ENCODE measurements around the gene METAP2.

METAP2 gene

DNA sequence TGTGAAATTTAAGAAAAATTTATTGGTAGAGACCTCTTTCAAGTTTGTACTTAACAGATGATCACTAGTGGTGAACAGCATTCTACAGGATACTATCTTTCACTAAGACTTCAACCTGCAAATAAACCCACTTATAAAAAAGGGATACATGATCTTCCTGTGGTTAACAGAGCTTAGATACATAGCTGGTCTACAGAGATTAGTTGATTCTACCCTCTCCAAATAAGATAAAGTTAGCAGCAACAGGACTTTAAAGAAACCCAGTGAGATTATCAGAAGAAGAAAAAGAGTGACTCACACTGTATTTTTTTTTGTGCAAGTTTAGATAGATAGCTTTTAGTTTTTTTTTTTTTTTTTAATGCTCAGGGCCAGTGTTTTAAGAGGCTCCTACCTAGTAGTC lies 42.8 kb downstream of the METAP2 start:
- DNase-seq: no peak

DNA sequence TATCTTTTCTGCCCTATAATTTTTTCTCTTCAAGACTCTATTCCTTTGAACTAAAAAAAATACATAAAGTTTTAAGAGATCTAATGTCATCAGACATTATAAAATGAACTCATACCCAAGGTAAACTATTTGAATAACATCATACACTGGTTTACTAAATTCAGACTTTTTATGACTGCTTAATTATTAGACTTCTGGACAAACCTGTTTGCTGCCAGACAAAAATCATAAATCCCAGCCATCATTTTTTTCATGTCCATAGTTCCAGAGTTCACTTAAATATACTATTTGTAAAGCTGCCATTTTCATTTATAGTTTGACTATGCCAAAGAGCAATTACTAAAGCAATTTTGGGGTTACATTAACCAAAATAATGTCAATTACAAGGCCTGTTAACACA lies 43.3 kb downstream of the METAP2 start:
- no peak for DNase-seq

DNA sequence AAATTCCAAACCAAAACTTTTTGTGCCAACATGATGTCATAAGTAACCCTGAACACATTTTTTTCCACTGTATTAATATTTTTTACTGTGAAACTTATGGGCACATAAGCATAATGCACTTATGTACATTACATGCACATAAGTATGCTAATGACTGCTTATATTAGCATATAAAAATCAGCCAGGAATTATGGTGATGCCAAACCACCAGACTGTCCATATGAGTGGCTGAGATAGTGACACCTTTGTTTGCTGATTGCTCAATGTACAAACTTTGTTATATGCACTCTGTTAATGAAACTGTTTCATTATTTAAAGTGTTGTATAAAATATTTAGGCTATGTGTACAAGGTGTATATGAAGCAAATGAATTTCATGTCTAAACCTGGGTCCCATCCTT lies 45.0 kb downstream of the METAP2 start:
- no peak for DNase-seq

DNA sequence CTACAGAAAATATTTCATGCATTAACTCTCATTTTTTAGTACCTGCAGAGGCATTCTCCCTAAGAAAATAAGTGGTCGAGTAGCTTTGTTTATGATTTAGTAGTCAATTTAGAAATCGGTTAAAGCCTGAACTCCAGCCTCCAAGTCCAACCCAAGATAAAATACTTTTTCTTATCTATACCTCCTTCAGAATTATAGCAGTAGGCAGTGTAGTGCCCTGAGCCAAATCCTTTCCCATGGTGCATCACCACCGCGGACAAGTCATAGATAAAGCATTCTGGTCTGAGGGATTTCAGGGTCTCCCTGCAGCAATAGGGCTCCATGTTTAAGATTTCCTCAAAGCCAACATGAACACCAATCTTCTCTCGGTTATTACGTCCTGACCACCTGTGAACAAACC lies 46.9 kb downstream of the METAP2 start:
- no peak for DNase-seq

DNA sequence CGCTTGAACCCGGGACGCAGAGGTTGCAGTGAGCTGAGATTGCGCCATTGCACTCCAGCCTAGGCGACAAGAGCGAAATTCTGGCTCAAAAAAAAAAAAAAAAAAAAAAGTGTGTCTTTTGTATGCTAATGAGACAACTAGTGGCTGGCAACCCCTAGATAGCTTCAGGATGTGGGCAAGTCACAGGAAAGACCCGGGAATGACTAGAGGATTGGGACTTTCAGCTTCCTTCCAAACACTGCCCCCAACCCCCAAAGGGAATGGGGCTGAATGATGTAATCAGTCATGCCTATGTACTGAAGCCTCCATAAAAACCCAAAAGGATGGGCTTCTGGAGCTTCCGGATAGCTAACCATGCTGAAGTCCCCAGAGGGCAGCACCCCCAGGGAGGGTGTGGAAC lies 48.7 kb downstream of the METAP2 start:
- DNase-seq: no peak

DNA sequence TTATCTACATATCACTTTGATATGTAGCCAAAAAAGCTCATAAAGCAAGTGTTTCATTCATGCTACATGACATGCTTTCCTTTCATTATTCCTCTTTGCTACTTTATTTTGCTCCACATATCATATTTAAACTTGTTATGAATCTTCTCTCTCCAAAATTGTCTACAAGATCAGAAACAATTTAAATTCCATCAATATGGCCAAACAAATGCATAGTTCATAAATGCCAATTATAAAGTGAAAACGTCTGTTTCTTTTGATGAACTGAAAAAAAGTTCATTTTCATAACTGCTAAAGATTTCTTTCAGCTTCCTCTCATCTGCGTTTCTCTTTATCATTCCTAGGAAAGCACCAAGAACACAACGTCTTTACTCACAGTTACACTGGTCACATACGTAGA lies 54.5 kb downstream of the METAP2 start:
- no peak for DNase-seq

DNA sequence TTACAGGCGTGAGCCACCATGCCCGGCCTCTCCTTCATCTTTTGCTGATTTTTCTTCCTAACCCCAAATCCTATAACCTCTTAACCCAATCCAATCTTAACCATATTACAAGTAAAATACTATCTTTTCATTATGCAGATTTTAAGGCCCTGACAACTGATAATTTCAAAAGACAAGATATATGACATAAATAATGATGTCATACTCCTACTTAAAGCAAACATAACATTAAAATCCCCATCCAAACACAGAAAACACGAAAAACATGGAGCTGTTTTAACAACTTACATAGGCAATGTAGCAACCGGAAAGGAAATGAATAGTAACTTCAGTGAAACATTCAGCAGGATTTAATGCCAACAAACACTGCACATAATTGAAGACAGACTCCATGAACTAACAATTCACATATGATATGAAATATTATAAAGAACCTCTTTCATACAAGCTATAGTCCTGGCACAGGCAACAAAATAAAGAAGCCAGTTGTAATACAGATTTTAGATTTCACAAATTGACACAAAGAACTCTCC lies 55.8 kb downstream of the METAP2 start:
- no peak for DNase-seq

DNA sequence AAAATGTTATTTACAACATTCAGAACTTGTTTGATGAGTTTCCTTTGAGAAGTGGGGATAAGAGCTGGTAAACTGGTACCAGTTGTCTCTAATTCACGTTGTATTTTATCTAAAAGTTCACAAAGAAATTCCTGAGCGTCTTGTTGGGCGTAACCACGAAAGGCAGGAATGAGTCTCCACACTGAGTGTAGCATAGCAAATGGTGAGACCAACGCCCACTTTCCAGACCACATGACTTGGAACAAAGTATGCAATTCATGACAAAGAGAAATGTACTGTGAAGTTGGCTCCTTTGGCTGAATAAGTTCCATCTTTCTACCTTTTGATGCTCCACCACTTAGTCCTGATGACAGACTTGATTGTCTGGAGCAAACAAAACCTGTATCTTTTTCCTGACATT lies 58.9 kb downstream of the METAP2 start:
- no peak for DNase-seq

DNA sequence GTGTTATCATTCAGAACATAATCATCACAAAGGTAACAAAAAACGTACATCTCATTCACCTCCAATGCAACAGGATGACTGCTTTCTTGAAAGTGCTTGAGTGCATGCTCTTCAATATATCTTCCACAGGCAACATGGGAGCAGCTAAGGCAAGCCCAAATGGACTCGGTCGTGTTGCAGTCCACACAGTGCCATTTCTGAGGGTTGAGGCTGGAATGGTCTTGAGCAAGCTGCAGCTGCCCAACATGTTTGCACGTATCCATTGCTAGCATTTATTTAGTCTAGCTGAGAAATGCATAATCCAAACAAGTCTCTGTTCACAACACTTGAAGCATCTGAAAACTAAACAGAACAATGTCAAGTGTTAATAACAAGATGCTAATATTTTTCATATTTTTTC lies 60.0 kb downstream of the METAP2 start:
- no peak for DNase-seq

DNA sequence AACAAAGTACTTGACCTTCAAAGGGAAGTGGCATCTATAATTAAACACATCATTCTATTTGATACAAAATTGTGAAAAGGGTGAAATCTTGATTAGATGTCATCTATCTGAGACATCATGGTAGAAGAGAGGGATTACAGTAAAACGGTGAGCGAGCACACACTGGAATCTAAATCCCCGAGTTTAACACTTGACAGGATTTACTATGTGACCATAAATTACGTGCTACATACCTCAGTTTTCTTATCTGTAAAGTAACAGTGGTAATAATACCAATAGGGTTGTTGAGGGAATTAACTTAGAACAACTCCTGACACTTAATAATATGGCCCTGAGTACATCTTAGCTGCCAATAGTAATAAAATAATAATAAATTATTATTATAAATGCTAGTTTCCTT lies 64.1 kb downstream of the METAP2 start:
- no peak for DNase-seq

DNA sequence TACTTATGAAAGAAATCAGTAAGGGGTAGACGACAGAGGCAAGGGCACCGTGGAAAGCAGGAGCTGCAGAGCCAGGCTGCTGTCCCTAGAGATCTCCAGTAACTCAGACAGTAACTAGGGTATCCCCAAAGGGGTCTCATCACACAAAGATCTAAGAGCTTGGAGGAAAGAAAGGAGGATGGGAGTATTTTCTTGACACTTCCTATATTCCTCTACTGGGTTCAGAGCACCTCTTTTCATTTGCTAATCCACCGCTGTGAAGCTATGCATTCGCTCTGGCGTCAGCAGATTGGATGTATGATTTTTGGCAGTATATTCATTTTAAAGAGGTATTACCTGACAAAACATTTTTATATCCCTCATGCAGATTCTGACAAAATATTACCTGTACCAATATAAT lies 64.7 kb downstream of the METAP2 start:
- no peak for DNase-seq

DNA sequence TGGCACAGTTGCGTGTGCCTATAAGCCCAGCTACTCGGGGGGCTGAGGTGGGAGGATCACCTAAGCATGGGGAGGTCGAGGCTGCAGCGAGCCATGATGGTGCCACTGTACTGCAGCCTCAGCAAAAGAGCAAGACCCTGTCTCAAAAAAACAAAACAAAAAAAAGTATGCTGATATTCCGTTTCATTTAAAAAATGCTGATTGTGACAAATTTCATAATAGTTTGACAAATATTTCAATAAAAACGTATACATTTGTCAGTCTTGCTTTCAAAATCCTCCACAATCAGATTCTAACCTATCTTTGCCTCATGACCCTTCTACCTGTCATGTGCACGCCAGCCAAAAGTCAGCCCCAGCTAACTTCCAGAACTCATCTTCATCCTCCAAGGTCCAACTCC lies 67.5 kb downstream of the METAP2 start:
- DNase-seq: no peak

DNA sequence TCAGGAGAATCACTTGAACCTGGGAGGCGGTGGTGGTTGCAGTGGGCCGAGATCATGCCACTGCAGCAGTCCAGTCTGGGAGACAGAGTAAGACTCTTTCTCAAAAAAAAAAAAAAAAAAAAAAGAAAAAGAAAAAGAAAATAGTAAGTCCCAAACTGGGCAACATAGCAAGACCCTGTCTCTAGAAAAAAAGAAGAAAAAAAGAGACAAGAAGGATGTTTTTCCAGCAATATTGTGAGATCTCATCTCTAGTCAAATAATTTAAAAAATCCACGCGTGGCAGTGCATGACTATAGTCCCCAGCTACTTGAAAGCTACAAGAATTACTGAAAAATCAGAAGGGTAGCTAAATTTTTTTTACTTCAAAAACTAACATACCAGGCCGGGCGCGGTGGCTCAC lies 69.4 kb downstream of the METAP2 start:
- DNase-seq: no peak

DNA sequence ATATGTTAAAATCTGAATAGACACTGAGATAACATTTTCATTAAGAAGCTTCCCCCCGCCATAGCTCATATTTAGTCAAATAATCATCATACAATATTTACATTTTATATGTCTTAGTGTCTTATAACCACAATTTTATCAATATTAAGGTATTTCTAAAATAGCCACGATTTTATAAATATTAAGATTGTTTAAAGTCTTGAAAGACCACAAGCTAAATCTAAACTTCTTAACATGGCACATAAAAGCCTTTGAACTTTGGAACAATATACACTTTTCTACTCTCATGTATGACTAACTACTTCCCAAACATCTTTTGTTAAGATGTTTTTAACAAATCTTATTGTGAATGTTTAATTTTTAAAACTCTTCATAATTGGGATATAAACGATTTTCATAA lies 70.8 kb downstream of the METAP2 start:
- DNase-seq: no peak

DNA sequence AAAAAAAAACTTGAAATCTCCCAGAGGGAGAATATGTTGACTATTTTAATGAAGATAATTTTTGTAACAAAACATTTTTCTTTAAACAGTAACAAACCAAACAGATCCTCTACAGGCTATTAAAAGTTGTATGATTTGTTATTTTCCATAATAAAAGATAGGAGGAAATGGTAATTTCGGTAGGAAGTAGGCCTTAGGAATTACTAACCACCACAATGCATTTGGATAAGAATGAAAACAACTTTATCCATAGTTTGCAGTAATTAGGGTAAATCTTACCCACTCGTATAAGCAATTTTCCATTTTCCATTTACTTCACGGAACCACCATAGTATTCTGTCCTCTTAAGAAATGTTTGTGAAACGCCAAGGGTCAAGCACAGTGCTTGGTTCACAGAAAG lies 71.4 kb downstream of the METAP2 start:
- no peak for DNase-seq

DNA sequence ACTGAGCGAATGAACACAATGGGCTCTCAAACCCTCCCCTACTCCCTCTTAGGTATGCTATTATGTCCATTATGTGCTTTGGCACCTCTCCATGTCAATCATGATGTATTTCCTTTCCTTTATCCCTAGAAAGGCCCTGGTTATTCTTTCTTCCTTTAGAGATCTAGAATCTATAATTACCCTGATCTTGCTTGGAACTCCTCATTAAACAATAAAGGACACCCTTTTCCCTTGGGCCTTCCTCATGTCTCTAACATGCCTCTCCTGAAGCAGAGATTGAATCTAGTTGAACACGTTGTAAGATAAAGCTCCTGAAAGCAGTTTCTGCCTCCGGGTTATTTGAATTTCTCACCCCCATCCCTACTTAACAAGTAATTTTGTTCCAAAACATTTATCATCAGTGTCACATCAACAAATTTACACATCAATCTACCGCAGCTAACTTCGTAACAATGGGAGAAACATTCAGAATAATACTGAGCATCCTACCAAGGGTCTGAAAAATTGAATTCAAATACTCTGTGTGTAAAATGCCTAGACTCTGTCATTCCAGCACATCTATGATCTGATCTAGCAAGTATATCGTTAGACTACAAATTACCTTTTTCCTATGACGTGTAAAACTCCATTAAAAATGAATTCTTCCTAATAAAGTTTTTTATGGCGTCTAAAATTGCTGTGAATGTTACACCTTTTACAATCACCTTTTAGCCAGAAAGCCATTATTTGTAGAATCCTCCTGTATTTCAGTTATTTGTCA lies 72.0 kb downstream of the METAP2 start:
- DNase-seq: peak; percentile 98

DNA sequence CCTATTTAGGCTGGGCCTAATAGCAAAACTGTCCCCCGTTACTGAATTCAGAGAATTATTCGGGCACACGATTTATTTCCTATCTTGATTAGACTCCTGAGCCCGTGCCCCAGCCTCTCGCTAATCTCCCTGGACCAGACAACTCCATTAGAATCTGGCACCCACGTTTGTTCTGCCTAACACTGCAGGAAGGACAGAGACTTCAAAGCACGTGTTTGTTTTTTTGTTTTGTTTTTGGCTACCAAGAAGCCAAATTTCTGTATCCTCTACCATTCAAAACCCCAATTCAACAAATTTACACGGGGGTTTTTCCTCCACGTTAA lies 72.5 kb downstream of the METAP2 start:
- DNase-seq: no peak

DNA sequence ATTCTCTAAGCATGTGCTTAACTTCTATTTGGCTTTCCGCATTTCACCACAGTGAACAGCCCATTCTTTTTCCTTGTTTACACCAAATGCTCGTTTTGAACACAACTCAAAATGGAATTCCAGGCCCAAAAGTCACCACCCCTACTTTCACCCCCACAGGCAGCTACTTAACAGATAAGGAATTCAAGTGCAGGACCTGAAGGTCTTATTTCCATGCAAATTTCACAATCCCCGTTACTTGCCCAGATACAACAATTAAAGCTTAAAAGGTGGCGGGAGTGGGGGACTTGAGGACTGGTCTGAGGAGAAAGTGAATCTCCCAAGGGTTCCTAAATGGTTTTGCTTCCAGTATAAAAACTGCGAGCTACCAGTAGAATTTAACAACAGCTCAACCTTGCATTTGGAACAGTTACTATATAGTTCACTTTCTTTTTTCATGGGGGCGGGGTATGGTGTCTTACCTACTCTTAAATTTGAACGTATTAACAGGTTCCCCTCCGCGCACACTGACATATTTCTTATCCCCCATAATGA lies 73.6 kb downstream of the METAP2 start:
- DNase-seq: no peak

DNA sequence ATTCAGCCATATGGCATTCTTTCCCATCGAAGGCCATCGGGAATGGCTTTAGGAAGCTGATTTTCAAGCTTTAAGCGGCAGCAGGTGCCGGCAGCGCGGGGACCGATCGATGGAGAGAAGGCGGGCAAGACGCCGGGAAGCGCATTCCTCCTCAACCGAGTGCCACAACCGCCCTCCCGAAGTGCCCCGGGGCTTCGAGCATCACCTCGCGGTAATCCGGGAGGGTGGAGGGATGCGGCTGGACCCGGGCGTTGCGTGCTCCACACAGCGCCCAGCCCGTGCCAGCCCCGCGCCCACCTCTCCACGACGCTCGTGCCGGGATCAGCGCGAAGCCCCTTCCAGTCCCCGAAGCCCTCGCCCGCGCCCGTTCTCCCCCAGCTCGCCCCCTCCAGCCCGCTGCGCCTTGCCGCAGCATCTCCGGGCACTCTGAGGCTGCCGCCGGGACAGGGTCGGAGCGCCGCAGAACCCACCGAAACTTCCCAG lies 74.1 kb downstream of the METAP2 start:
- peak; percentile 23 for DNase-seq

DNA sequence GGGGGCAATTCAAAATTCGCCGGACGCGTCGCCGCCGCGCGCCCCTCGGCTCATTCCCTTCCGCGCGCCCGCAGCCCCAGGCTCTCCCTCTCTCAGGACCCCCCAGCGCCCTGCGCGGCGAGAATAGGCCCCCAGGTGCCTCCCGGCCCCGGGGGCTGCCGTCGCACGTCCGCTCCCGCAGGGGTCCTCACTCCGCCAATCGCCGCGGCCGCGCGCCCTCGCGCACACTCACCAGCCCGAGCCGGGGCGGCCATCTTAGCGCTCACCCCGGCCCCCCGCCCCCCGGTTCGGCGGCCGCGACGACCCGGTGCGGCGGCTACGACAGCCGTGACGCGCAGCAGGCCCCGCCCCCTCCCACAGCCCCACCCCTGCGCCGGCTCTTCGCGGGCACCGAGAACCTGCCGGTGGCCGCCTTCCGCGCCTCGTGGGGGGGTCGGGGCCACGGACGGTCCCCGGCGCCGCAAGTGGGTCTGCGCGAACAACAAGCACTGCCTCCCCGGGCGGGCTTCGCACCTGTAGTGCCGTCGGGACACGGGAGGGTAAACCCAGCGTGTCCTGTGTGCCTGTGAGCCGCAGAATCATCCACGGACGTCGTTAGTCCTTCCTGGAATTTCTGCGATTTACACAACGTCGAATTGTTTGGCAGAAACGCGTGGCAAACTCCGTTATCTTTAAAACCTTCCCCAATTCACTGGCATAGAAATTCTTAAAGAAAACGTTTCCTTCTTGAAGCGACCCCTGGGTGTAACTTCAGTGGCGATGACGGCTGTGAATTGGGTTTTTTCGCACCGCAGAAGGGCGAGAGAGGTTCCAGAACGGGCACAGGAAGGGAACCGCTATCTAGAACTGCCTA lies 74.8 kb downstream of the METAP2 start:
- DNase-seq: peak; percentile 20

DNA sequence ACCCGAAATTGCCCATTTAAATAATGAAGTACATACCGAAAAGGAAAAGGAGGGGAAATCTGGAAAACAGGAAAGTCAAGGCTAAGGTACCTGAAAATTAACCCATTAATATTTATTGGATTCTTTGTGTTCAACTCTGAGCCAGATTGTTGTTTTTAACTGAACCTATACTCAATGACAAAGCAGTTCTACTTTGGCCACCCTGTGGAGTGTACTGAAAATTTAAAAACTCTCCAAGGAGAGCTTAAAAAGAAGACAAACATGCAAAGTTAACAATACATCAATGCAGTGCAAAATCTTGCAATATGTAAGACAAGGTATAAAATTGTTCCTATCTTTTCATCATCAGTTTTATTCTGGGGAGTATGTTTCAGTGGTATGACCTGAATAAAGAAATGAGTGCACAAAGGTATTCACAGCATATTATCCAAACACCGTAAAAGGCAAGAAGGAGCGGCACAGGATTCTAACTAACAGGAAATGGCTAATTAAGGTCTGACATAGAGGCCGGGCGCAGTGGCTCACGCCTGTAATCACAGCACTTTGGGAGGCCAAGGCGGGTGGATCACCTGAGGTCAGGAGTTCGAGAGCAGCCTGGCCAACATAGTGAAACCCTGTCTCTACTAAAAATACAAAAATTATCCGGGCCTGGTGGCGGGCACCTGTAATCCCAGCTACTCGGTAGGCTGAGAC lies 75.6 kb downstream of the METAP2 start:
- DNase-seq: no peak

DNA sequence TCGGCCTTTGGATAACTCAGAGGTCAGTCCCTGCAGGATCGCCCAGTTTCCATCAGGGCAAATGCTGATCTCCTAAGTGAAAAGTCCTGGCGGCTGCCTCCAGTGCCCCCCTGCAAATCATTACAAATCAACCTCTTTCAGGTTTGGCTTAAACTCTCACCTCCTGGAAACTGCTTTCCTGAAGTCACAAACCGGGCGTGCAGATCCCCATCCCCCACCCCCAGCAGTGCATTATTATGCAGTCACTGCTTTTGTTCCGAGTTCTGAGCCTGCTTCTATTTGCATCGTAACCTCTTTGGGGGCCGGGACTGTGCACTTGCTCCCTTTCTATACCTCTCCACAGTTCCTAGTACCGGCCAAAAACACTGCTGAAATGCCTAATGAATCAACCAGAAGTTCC lies 77.4 kb downstream of the METAP2 start, which contains the start of gene USP44:
TSS of gene USP44 (minus strand) at position 172 of the 400 bp plus-strand sequence. CDS start 17,220 bp downstream, outside the sequence.
- no peak for DNase-seq

DNA sequence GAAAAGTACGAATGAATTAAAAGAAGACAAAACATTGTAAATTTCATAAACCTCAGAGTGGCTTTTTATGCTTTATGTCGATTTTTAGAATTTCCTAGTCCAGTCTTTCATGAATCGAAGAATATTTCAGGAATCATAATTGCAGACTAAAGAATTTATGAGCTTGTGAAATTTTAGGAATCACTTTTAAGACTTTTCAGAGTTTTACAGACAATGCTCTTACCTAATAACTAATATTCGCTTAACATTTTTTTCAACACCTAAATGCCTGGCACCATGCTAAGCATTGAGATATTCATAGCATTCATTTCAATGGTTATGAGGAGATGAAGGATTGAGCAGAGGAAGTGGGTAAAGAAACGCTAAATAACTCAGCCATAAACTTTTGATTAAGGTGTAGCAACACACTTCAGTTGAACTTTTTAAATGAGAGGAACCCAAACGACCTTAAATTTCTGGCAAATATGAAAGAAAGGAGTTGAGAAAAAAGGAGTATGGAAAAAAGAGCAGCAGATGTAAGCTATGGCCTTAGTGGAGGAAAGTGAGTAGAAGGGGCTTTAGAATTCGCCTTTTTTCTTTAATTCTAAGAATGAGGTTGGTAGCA lies 78.1 kb downstream of the METAP2 start:
- no peak for DNase-seq

Data from NCI-H69 (cell line).